SU-DHL-6 (cell line): ENCODE results near the gene KIF11.
"Not testable (repeated sequence)": the region's sequence is repeated elsewhere in the genome, so short reads cannot be mapped to it uniquely, and the experiment has no call there.

ENCODE experiments used
- H2AFZ ChIP-seq: fragments of 200-600 bp; sonication (generic); 2 replicates; pipeline ENCODE4 v1.6.1; 2014; ENCODE audit warnings: low read depth, mild to moderate bottlenecking, moderate library complexity, mixed read lengths, antibody characterized with exemption, low read length; ENCODE audit not compliant: severe bottlenecking
- H3F3A ChIP-seq: fragments of 200-600 bp; shearing (Covaris generic); 2 replicates; pipeline ENCODE4 v1.6.0; 2016; ENCODE audit warnings: antibody characterized with exemption, mild to moderate bottlenecking; ENCODE audit not compliant: insufficient read depth
- H3K27ac ChIP-seq: fragments of 200-600 bp; sonication (generic); 2 replicates; pipeline ENCODE4 v1.5.1; 2016; ENCODE audit warnings: low read depth, mild to moderate bottlenecking, low read length, moderate library complexity, mixed read lengths
- H3K27me3 ChIP-seq: fragments of 200-600 bp; sonication (generic), shearing (Covaris generic); 2 replicates; pipeline ENCODE4 v1.6.0; 2014; ENCODE audit warnings: mild to moderate bottlenecking, low read length
- H3K36me3 ChIP-seq: fragments of 200-600 bp; sonication (generic); 2 replicates; pipeline ENCODE4 v1.6.1; 2014; ENCODE audit warnings: mild to moderate bottlenecking, low read length, mixed read lengths
- H3K4me2 ChIP-seq: fragments of 300-600, 200-600 bp; shearing (Covaris generic), sonication (generic); 2 replicates; pipeline ENCODE4 v1.6.0; 2014; ENCODE audit warnings: low read length, low read depth, mild to moderate bottlenecking; ENCODE audit not compliant: poor library complexity, severe bottlenecking
- H3K4me3 ChIP-seq: fragments of 200-600 bp; sonication (generic); 2 replicates; pipeline ENCODE4 v1.5.1; 2014; ENCODE audit warnings: antibody characterized with exemption, low read length, mild to moderate bottlenecking, mixed read lengths; ENCODE audit not compliant: insufficient read depth, poor library complexity, severe bottlenecking
- H3K79me2 ChIP-seq: fragments of 200-600 bp; sonication (generic); 2 replicates; pipeline ENCODE4 v1.6.1; 2014; ENCODE audit warnings: mild to moderate bottlenecking, low read length, moderate library complexity; ENCODE audit not compliant: insufficient read depth
- H3K9ac ChIP-seq: fragments of 200-600 bp; sonication (generic); 2 replicates; pipeline ENCODE4 v1.7.0; 2014; ENCODE audit warnings: mild to moderate bottlenecking, low read length
- H3K9me2 ChIP-seq: fragments of 200-600 bp; sonication (generic); replicated peaks from 2 replicates; pipeline ENCODE4 v1.6.1; 2014; ENCODE audit warnings: low read length; ENCODE audit not compliant: insufficient read depth
- H3K9me3 ChIP-seq: fragments of 200-600 bp; sonication (generic); 2 replicates; pipeline ENCODE4 v1.6.1; 2014; ENCODE audit warnings: low read length, mixed read lengths; ENCODE audit not compliant: insufficient read depth
- H4K20me1 ChIP-seq: fragments of 200-600 bp; sonication (generic); 2 replicates; pipeline ENCODE4 v1.6.1; 2014; ENCODE audit warnings: low read depth, mild to moderate bottlenecking, antibody characterized with exemption, low read length, moderate library complexity, mixed read lengths
- EZH2phosphoT487 ChIP-seq: fragments of 200-600 bp; sonication (generic), shearing (Covaris generic); conservative IDR thresholded peaks from 2 replicates; pipeline ENCODE4 v1.6.1; 2018; ENCODE audit warnings: mild to moderate bottlenecking, antibody characterized with exemption, low read length, moderate library complexity, mixed read lengths
- TF ChIP-seq, protein P1 (sequence below): fragments of 200-600 bp; sonication (generic); IDR thresholded peaks from one replicate; pipeline ENCODE4 v1.5.1; 2017; ENCODE audit warnings: antibody characterized with exemption, mild to moderate bottlenecking, low read length, moderate library complexity; ENCODE audit not compliant: insufficient read depth, poor library complexity, severe bottlenecking

Gene KIF11

DNA sequence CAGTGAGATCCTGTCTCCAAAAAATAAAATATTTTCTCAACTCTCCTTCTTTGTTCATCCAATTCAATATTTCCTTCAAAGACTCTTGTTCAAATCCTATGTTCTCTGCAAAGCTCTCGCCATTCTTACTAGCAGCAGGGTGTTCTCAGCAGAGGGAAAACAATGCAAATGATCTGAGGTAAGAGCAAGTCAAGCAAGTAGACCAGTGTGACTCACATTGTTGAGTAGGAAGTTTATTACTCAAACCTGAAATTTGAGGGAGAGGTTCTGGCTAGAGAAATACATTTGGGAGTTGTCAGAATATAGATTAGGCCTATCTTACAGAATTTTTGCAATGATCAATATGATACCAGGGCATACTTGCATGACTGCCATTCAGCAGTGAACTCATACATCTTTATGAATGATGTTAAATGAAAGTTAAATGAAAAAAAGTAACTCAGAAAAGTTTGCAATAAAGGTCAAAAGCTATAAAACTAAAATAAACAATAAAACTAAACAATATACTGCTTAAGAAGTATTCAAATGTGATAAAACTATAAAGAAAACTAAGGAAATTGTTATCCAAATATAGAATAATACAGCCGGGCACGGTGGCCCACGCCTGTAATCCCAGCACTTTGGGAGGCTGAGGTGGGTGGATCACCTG is 24.9 kb upstream of the KIF11 start:
- peaks cover 86% of the 10 kb centered on the region for H3K79me2 ChIP-seq
- no peaks in the 10 kb centered on the region for H3K36me3 ChIP-seq
- H3K9me3 ChIP-seq, result no peaks in the 10 kb centered on the region
- no peak overlapping the region for H3K4me2 ChIP-seq
- no peak for TF ChIP-seq EZH2phosphoT487
- TF ChIP-seq, protein P1, sequence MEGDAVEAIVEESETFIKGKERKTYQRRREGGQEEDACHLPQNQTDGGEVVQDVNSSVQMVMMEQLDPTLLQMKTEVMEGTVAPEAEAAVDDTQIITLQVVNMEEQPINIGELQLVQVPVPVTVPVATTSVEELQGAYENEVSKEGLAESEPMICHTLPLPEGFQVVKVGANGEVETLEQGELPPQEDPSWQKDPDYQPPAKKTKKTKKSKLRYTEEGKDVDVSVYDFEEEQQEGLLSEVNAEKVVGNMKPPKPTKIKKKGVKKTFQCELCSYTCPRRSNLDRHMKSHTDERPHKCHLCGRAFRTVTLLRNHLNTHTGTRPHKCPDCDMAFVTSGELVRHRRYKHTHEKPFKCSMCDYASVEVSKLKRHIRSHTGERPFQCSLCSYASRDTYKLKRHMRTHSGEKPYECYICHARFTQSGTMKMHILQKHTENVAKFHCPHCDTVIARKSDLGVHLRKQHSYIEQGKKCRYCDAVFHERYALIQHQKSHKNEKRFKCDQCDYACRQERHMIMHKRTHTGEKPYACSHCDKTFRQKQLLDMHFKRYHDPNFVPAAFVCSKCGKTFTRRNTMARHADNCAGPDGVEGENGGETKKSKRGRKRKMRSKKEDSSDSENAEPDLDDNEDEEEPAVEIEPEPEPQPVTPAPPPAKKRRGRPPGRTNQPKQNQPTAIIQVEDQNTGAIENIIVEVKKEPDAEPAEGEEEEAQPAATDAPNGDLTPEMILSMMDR, result no peak
- H3K4me3 ChIP-seq, result no peak overlapping the region
- no peak overlapping the region for H2AFZ ChIP-seq
- H3K27ac ChIP-seq, result no peak overlapping the region; the same call in 1 of the 2 replicates
- no peak overlapping the region for H3K9ac ChIP-seq
- no peaks in the 10 kb centered on the region for H4K20me1 ChIP-seq
- H3F3A ChIP-seq, result peaks cover 3% of the 10 kb centered on the region; the same call in 1 of the 2 replicates
- H3K27me3 ChIP-seq, result no peaks in the 10 kb centered on the region
- no peaks in the 10 kb centered on the region for H3K9me2 ChIP-seq

DNA sequence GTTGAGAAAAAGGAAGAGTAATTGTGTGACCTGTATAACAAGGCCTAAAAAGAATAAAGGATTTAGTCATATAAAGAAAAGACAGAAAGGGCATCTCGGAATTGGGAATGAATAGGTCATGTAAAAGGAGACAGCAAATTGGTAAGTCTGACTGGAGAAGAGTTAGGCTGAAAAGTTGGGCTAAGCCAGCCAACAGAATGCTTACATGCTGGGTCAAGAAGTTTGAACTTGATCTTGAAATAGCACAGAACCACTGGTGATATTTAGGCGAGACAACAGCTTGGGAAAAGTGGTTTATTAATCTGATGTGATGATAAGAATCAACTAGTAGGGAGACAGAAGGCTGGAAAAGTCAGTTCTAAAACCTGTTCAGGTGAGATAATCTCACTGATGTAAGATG is 23.9 kb upstream of the KIF11 start:
- Histone ChIP-seq H3K9ac (no peak overlapping the region), H3K9me2 (no peaks in the 10 kb centered on the region), H2AFZ (no peak overlapping the region), H3K36me3 (no peaks in the 10 kb centered on the region), H4K20me1 (no peaks in the 10 kb centered on the region), H3K79me2 (peaks cover 87% of the 10 kb centered on the region), H3K27ac (no peak overlapping the region), H3K27me3 (no peaks in the 10 kb centered on the region), H3F3A (peaks cover 3% of the 10 kb centered on the region; the same call in 1 of the 2 replicates), H3K4me3 (no peak overlapping the region), H3K4me2 (no peak overlapping the region), H3K9me3 (no peaks in the 10 kb centered on the region)
- no peak for TF ChIP-seq EZH2phosphoT487
- TF ChIP-seq, protein P1, result no peak

DNA sequence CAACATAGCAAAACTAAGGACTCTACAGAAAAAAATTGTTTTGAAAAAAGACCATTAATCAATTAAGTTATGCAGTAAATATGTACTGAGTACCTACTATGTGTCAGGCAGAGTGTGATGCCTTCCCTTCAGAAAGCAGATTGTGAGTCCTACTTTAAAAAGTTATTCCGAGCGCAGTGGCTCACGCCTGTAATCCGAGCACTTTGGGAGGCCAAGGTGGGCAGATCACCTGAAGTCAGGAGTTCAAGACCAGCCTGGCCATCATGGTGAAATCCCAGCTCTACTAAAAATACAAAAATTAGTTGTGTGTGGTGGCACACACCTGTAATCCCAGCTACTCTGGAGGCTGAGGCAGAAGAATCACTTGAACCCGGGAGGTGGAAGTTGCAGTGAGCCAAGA is 23.3 kb upstream of the KIF11 start:
- H3K79me2 ChIP-seq, result peaks cover 81% of the 10 kb centered on the region

DNA sequence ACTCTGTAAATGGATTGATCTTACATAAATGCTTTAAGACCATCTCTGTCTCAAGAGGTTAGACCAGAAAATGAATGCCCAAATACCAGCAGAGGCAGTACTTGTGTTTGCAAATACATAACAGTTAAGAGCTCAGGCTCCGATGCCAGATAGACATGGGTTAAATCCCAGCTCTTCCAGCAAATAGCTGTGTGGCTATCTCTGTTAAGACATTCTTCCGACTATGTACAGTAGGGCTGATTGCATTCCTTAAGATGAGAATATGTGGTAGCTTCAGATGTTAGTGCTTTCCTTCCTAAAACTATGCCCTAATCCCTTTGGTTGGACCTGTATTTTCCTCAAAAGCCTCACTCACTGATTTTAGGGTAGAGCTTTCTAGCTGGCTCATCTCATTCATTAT is 21.3 kb upstream of the KIF11 start:
- Histone ChIP-seq H3K9me3 (no peaks in the 10 kb centered on the region), H3K27ac (no peak overlapping the region), H3K79me2 (peaks cover 65% of the 10 kb centered on the region), H4K20me1 (no peaks in the 10 kb centered on the region), H3K36me3 (no peaks in the 10 kb centered on the region), H3K9ac (no peak overlapping the region), H3F3A (peaks cover 3% of the 10 kb centered on the region; the same call in 1 of the 2 replicates), H3K9me2 (no peaks in the 10 kb centered on the region), H2AFZ (no peak overlapping the region), H3K4me3 (no peak overlapping the region), H3K27me3 (no peaks in the 10 kb centered on the region), H3K4me2 (peak overlapping the region; percentile 76)
- TF ChIP-seq, protein P1, result no peak
- TF ChIP-seq EZH2phosphoT487, result no peak

More for the DNA sequence above, 23.3 kb upstream of the KIF11 start:
- not testable (repeated sequence) for H4K20me1 ChIP-seq, H3K4me3 ChIP-seq, H3K27me3 ChIP-seq, H3K4me2 ChIP-seq, H3K36me3 ChIP-seq, H3K9me2 ChIP-seq, H3K27ac ChIP-seq, H3K9me3 ChIP-seq, H2AFZ ChIP-seq, H3F3A ChIP-seq, H3K9ac ChIP-seq
